GM10266 (cell line): ENCODE results near the gene MBNL1.

Experiments used
- DNase-seq: peaks from one replicate; pipeline ENCODE4 v3.0.0; 2012; ENCODE audit errors: extremely low spot score
- TF ChIP-seq, protein P1 (sequence below): IDR thresholded peaks from 2 replicates; pipeline ENCODE4 v1.5.1; 2012; ENCODE audit warnings: mild to moderate bottlenecking, low read depth; ENCODE audit not compliant: control insufficient read depth, insufficient read depth; ENCODE audit errors: missing control alignments

MBNL1 gene

DNA sequence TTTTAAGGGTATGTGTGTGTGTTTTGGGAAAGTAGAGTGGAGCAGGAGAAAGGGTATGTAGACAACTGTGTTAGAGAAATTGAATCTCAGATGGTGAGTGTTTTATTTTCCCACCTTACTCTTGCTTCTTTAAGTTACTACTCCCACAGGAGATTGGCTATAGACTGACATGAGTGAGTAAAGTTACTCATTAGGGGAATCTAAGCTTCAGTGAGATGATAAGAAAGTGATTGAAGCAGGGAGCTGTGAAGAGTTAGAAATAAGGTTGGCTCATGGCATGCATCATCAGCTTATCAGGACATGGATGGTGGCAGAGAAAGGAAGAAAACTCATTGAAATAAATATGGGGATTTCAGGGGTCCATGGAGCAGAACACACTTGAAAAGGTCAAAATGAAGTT lies 88.9 kb downstream of the MBNL1 start:
- TF ChIP-seq, protein P1, sequence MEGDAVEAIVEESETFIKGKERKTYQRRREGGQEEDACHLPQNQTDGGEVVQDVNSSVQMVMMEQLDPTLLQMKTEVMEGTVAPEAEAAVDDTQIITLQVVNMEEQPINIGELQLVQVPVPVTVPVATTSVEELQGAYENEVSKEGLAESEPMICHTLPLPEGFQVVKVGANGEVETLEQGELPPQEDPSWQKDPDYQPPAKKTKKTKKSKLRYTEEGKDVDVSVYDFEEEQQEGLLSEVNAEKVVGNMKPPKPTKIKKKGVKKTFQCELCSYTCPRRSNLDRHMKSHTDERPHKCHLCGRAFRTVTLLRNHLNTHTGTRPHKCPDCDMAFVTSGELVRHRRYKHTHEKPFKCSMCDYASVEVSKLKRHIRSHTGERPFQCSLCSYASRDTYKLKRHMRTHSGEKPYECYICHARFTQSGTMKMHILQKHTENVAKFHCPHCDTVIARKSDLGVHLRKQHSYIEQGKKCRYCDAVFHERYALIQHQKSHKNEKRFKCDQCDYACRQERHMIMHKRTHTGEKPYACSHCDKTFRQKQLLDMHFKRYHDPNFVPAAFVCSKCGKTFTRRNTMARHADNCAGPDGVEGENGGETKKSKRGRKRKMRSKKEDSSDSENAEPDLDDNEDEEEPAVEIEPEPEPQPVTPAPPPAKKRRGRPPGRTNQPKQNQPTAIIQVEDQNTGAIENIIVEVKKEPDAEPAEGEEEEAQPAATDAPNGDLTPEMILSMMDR: no peak
- no peak for DNase-seq

DNA sequence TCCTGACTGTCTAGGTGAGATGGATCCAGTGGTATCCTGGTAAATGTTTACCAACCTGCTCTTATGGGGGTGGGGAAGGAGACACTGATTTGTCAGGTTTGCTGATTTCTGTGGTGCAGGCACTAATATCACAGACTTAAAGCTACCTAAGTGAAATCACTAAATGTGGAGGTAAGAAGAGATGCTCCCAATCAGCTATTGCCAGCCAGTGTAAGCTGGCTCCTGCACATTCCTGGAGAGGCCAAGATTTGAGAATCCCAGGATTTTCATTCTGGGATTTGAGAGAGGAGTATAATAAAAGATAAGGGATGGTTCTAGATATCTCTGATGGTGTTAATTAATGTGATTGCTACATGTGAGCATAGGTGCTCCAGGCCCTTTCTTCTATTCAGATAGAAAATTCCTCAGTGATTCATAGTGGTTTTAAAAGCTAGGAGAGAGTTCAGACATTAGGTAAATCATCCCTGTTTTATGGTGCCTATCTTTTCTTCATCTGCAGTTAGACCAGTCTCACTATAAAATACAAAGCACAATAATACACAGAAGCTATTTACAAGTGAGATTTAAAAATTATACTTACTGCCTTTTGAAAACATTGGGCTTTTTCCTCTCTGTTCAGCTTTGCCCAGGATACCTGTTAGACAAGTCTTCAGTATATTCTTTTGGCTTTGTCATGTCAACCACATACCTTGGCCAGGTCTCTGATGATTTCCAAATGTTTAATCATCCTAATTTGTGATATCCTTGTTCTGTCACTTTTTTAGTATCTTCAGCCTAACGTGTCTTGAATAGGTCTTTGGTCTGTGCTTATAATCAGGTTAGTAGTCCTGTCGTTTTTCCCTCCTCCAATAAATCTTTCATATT lies 90.9 kb downstream of the MBNL1 start:
- DNase-seq: no peak
- TF ChIP-seq, protein P1: no peak

DNA sequence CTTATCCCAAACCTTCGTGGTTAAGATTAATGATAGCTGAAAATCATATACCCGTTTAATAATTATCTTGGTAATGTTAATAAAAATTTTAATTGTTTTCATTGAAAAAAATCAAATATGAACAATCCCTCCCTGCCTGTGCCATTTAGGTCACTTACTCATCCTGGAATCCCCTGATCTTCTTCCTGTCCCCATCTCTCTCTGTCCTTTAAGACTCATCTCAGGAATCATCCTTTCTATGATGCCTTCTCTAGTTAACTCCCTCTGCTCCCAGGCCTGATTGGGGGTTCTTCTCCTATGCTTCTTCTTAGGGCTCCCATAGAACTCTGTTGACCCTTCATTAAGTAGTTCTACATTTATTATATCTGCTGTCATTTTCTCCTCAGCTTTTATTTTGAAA lies 91.6 kb downstream of the MBNL1 start:
- DNase-seq: no peak
- TF ChIP-seq, protein P1: no peak

DNA sequence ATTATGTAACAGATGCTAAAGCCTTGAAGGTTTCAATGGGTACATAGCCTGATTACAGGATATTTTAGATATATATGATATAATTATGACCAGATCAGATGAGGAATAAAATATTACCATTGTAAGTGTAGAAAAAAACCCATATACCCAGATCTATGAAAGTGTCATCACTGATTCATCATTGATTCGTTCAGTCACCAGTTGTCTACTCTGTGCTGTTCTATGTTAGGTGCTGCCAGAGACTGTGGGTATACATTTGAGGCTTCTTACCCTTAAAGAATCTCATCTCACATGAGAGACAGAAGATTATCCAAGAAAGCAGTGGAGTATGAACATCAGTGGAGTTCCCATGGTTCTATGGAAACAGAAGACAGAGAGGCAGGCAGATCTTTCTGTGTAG lies 92.2 kb downstream of the MBNL1 start:
- TF ChIP-seq, protein P1: no peak
- DNase-seq: no peak

DNA sequence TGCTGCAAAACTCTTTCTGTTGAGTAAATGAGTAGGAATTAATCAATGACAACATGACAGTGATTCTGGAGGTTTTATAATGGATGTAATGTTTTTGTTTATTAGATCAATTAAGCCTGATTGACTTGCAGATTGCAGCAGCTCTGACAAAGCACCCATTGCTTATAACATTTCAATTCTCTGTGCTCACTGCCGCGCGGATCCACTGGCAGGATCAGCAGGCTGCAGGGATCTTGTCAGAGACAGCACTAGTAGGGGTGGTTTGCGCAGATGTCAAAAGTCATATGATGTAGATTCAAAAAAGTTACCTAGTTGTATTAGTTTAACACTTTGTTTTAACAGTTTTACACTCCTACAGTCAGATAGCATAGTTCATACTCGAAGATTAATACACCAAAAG lies 93.4 kb downstream of the MBNL1 start:
- DNase-seq: no peak
- TF ChIP-seq, protein P1: no peak

DNA sequence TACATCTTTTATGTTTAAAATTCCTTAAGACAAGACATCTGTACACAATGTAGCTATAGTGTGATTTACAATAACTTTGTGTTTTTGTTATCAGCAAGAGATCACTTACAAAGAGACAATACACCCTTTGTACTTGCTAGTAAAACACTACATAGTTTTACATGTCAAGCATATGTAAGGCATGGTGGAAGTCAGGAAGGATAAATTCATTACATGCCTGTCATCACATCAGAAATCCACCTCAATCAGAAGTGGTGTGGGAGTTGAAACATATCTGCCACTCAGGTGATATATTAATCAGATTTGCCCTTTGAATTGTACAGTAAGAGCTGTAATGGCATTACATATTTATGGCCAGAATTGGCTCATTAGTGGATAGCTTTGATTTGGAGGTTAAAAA lies 95.5 kb downstream of the MBNL1 start:
- DNase-seq: no peak
- TF ChIP-seq, protein P1: no peak

DNA sequence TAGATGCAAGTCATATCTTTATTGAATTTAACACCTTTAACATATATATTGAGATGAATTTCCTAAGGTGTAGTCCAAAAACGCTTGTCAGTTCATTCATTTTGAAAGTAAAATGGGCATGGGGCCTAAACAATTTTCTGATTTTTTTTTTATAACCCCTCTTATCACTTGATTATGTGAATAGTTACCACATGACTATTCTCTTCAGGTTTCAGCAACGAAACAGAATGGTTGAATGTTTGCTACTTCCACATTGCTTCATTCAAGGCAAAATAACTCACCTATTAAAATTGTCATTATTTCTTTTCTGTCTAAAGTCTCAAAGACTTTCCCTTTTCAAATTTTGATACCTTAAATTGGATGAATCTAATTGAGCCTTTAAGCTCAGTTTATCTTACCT lies 96.4 kb downstream of the MBNL1 start:
- DNase-seq: no peak
- TF ChIP-seq, protein P1: no peak
